Upper lobe of left lung (tissue), 4 donors: Measurements from ENCODE around the gene MRPL55.

Source experiments
- CTCF ChIP-seq, 6 experiments: fragments of 450-650 bp in 4 of 6; fragments of 200-600 bp in 2 of 6; sonication (generic) in 2 of 6; IDR thresholded peaks; one replicate each; pipeline ENCODE4 v1.5.1; 2016 to 2019; ENCODE audit warnings: antibody characterized with exemption in 6 of 6
- POLR2A ChIP-seq, 4 donors: fragments of 450-650 bp; IDR thresholded peaks; one replicate each; pipeline ENCODE4 v1.5.1; 2016 to 2017; ENCODE audit warnings: antibody characterized with exemption in 4 of 4, mild to moderate bottlenecking in 2 of 4
- POLR2AphosphoS5 ChIP-seq, 2 donors: sonication (generic); formaldehyde crosslinking; IDR thresholded peaks; one replicate each; pipeline ENCODE4 v1.5.1; 2017; ENCODE audit warnings: antibody characterized with exemption in 2 of 2

- no peak for TF ChIP-seq POLR2A (IDR thresholded peaks at IDR 0.05)
- TF ChIP-seq POLR2AphosphoS5 (IDR thresholded peaks at IDR 0.05) = no peak
- TF ChIP-seq CTCF (IDR thresholded peaks at IDR 0.05) = no peak
Measured at GRCh38 chr1:228109962-228110488, 926 bp upstream of the MRPL55 start.
